HG03469 (cell line): Measurements from ENCODE around the gene LHPP.

Source experiments
- ATAC-seq: cut with Tn5 transposase; IDR thresholded peaks from one replicate; pipeline ENCODE4 v1.9.1; 2021; ENCODE audit warnings: mild to moderate bottlenecking, moderate library complexity, moderate number of reproducible peaks; ENCODE audit not compliant: unreplicated experiment

LHPP gene

GRCh38 chr10:124495725-124496124 lies 34.1 kb downstream of the LHPP start:
- ATAC-seq, result no peak

GRCh38 chr10:124496150-124496549 lies 34.5 kb downstream of the LHPP start:
- ATAC-seq, result no peak

- no peak for ATAC-seq
These were observed 35.0 kb downstream of the LHPP start for GRCh38 chr10:124496620-124497019.

- no peak for ATAC-seq
These were observed 35.7 kb downstream of the LHPP start for GRCh38 chr10:124497196-124497881.

- no peak for ATAC-seq
These were observed 36.4 kb downstream of the LHPP start for GRCh38 chr10:124498056-124498455.

- no peak for ATAC-seq
These were observed 39.1 kb downstream of the LHPP start for GRCh38 chr10:124500757-124501156.

- ATAC-seq, result no peak
These were observed 43.1 kb downstream of the LHPP start for GRCh38 chr10:124504711-124505110.

GRCh38 chr10:124505279-124505678 lies 43.7 kb downstream of the LHPP start:
- no peak for ATAC-seq

GRCh38 chr10:124508070-124508667 lies 46.5 kb downstream of the LHPP start:
- no peak for ATAC-seq

- no peak for ATAC-seq
These were observed 47.4 kb downstream of the LHPP start for GRCh38 chr10:124508907-124509454.

GRCh38 chr10:124509880-124510632 lies 48.4 kb downstream of the LHPP start:
- no peak for ATAC-seq

- no peak for ATAC-seq
These were observed 49.1 kb downstream of the LHPP start for GRCh38 chr10:124510759-124511158.

GRCh38 chr10:124511205-124512039 lies 49.8 kb downstream of the LHPP start:
- ATAC-seq, result no peak

- ATAC-seq, result no peak
These were observed 50.4 kb downstream of the LHPP start for GRCh38 chr10:124512040-124512428.

GRCh38 chr10:124512600-124512999 lies 51.0 kb downstream of the LHPP start:
- no peak for ATAC-seq

GRCh38 chr10:124515244-124515970 lies 53.8 kb downstream of the LHPP start:
- ATAC-seq, result no peak

GRCh38 chr10:124516181-124516580 lies 54.6 kb downstream of the LHPP start:
- no peak for ATAC-seq

- ATAC-seq, result no peak
These were observed 55.2 kb downstream of the LHPP start for GRCh38 chr10:124516746-124517397.

GRCh38 chr10:124517461-124517860 lies 55.8 kb downstream of the LHPP start:
- no peak for ATAC-seq

- no peak for ATAC-seq
These were observed 56.3 kb downstream of the LHPP start for GRCh38 chr10:124517931-124518330.
